Large intestine (tissue), 3 donors: ENCODE results near the gene MGME1. TPM values are rescaled to one million over a fixed set of nuclear protein-coding genes. Genes with fewer than 3 reads are reported as not detected.

ENCODE experiments used
- DNase-seq, 2 donors: peaks; one replicate each; pipeline versions ENCODE4 v3.0.0 to v3.0.0-alpha.2; 2013
- H3K27ac ChIP-seq: one replicate; pipeline ENCODE4 v1.5.1; 2013; ENCODE audit warnings: low read length
- H3K27me3 ChIP-seq: 2 replicates; pipeline ENCODE4 v1.6.1; 2013; ENCODE audit warnings: low read length; ENCODE audit not compliant: control insufficient read depth, insufficient read depth
- H3K36me3 ChIP-seq: 2 replicates; pipeline ENCODE4 v1.6.1; 2013; ENCODE audit warnings: low read length; ENCODE audit not compliant: control insufficient read depth, insufficient read depth
- H3K4me1 ChIP-seq: one replicate; pipeline ENCODE4 v1.6.1; 2013; ENCODE audit warnings: low read length; ENCODE audit not compliant: control insufficient read depth, insufficient read depth
- H3K4me3 ChIP-seq: one replicate; pipeline ENCODE4 v1.5.1; 2013; ENCODE audit warnings: low read length
- H3K9me3 ChIP-seq: one replicate; pipeline ENCODE4 v1.6.1; 2013; ENCODE audit warnings: mild to moderate bottlenecking, low read depth, low read length, moderate library complexity; ENCODE audit not compliant: control insufficient read depth
- WGBS: methylation state at CpG from one replicate; pipeline ENCODE4 v1.1.5; 2013; ENCODE audit warnings: low lambda C conversion rate; ENCODE audit not compliant: insufficient coverage; 5-methylcytosine and 5-hydroxymethylcytosine counted together
- polyA plus RNA-seq: library from polyadenylated mRNA; unstranded; fragments of 120-200 nt; gene quantifications from one replicate; pipeline ENCODE4 v1.2.1, GENCODE V29; 2013

MGME1 gene
- polyA plus RNA-seq, 1 donor = 33.3 TPM

- no CpG with 5 or more reads among the region's 5 CpGs for WGBS
- Histone ChIP-seq H3K27ac (peak overlapping the region; percentile 91), H3K4me1 (peaks cover 34% of the 10 kb centered on the region), H3K27me3 (no peaks in the 10 kb centered on the region), H3K36me3 (peaks cover 3% of the 10 kb centered on the region), H3K9me3 (no peaks in the 10 kb centered on the region), H3K4me3 (no peak overlapping the region)
- DNase-seq = no peak
Measured at GRCh38 chr20:18034039-18034438, 65.2 kb downstream of the MGME1 start.

GRCh38 chr20:18039063-18039462 lies 70.2 kb downstream of the MGME1 start:
- no peak for DNase-seq
- Histone ChIP-seq H3K4me3 (no peak overlapping the region), H3K27ac (no peak overlapping the region), H3K4me1 (peaks cover 7% of the 10 kb centered on the region), H3K36me3 (peaks cover 9% of the 10 kb centered on the region), H3K27me3 (no peaks in the 10 kb centered on the region), H3K9me3 (no peaks in the 10 kb centered on the region)
- WGBS = no CpG with 5 or more reads among the region's 5 CpGs

Other genes starting within 250 kb of the MGME1 start
- gene SNX5, start 224 bp upstream of the MGME1 start, polyA plus RNA-seq = 197 TPM
- 4.4 TPM for gene OVOL2, start 88.9 kb downstream of the MGME1 start, polyA plus RNA-seq
- gene KAT14, start 168.8 kb downstream of the MGME1 start, polyA plus RNA-seq = 20.3 TPM
- 22.6 TPM for gene PET117, start 168.8 kb downstream of the MGME1 start, polyA plus RNA-seq